Esophagus (tissue), 2 donors: ENCODE results near the gene SCRN2. TPM values are rescaled to one million over a fixed set of nuclear protein-coding genes. Genes with fewer than 3 reads are reported as not detected.

ENCODE experiments used
- H3K27ac ChIP-seq, 2 donors: one replicate each; pipeline ENCODE4 v1.5.1; 2013; ENCODE audit warnings: low read depth in 2 of 2, mild to moderate bottlenecking in 2 of 2, inconsistent platforms in 1 of 2, low read length in 1 of 2, moderate library complexity in 1 of 2
- H3K27me3 ChIP-seq, 2 donors: one replicate each; pipeline ENCODE4 v1.6.1; 2013; ENCODE audit warnings: low read length in 2 of 2, control low read depth in 1 of 2, mild to moderate bottlenecking in 1 of 2; ENCODE audit not compliant: insufficient read depth in 2 of 2, control insufficient read depth in 1 of 2
- H3K36me3 ChIP-seq, 2 donors: one replicate each; pipeline ENCODE4 v1.6.1; 2013; ENCODE audit warnings: low read length in 1 of 2; ENCODE audit not compliant: control insufficient read depth in 2 of 2, insufficient read depth in 2 of 2
- H3K4me1 ChIP-seq, 2 donors: one replicate each; pipeline ENCODE4 v1.6.1; 2013; ENCODE audit warnings: low read length in 1 of 2; ENCODE audit not compliant: control insufficient read depth in 2 of 2, insufficient read depth in 2 of 2
- H3K4me3 ChIP-seq, 2 donors: one replicate each; pipeline ENCODE4 v1.5.1; 2013; ENCODE audit warnings: low read length in 2 of 2, mild to moderate bottlenecking in 2 of 2, low read depth in 1 of 2, moderate library complexity in 1 of 2
- H3K9me3 ChIP-seq, 2 donors: one replicate each; pipeline ENCODE4 v1.6.1; 2013; ENCODE audit warnings: mild to moderate bottlenecking in 2 of 2, low read depth in 1 of 2, low read length in 1 of 2, moderate library complexity in 1 of 2; ENCODE audit not compliant: control insufficient read depth in 2 of 2, insufficient read depth in 1 of 2
- WGBS, 2 donors: extraction: QIAGEN DNeasy Blood & Tissue Kit; methylation state at CpG; one replicate each; pipeline ENCODE4 v1.1.7; 2013; 5-methylcytosine and 5-hydroxymethylcytosine counted together
- polyA plus RNA-seq, 2 donors: library from polyadenylated mRNA; stranded (reverse); fragments of 200-250 nt; gene quantifications; one replicate each; pipeline ENCODE4 v1.2.3, GENCODE V29; 2013
- donor health status: healthy with polysubstance abuse.
- donor health status: Bipolar disorder and iron deficiency.

SCRN2 gene
- polyA plus RNA-seq, 2 donors, result 28.6 to 34.7 TPM

- H3K27ac ChIP-seq, result no peak overlapping the region
These were observed 27.5 kb downstream of the SCRN2 start for GRCh38 chr17:47813512-47814031.

GRCh38 chr17:47813077-47813476, 28.0 kb downstream of the SCRN2 start:
- H3K9me3 ChIP-seq, result no peaks in the 10 kb centered on the region
- no peak overlapping the region for H3K4me3 ChIP-seq
- peaks cover 5 to 12% of the 10 kb centered on the region in 2 donors for H3K4me1 ChIP-seq
- WGBS, 2 donors, result 90 to 95% methylated on average over 14 of the region's 14 CpGs
- H3K27ac ChIP-seq, result no peak overlapping the region
- H3K27me3 ChIP-seq, result no peaks in the 10 kb centered on the region
- peaks cover 12 to 20% of the 10 kb centered on the region in 2 donors for H3K36me3 ChIP-seq

More at GRCh38 chr17:47813512-47814031, 27.5 kb downstream of the SCRN2 start:
- Histone ChIP-seq H3K4me3 (no peak overlapping the region), H3K9me3 (no peaks in the 10 kb centered on the region), H3K36me3 (peaks cover 12 to 23% of the 10 kb centered on the region in 2 donors), H3K4me1 (peaks cover 5 to 12% of the 10 kb centered on the region in 2 donors), H3K27me3 (no peaks in the 10 kb centered on the region)
- WGBS, 2 donors, result 95% methylated on average over 21 to 22 of the region's 22 CpGs

GRCh38 chr17:47812146-47812920, 28.7 kb downstream of the SCRN2 start:
- Histone ChIP-seq H3K4me1 (peaks cover 5 to 12% of the 10 kb centered on the region in 2 donors), H3K27ac (no peak overlapping the region), H3K4me3 (no peak overlapping the region), H3K9me3 (no peaks in the 10 kb centered on the region), H3K27me3 (no peaks in the 10 kb centered on the region), H3K36me3 (peaks cover 12 to 21% of the 10 kb centered on the region in 2 donors)
- 83 to 88% methylated on average over 18 of the region's 18 CpGs for WGBS, 2 donors

- Histone ChIP-seq H3K27ac (no peak overlapping the region), H3K4me1 (peaks cover 5 to 12% of the 10 kb centered on the region in 2 donors), H3K36me3 (peaks cover 8 to 17% of the 10 kb centered on the region in 2 donors), H3K4me3 (no peak overlapping the region), H3K9me3 (no peaks in the 10 kb centered on the region), H3K27me3 (no peaks in the 10 kb centered on the region)
- 70 to 78% methylated on average over 7 of the region's 7 CpGs for WGBS, 2 donors
These were observed 29.4 kb downstream of the SCRN2 start for GRCh38 chr17:47811709-47812108.

- Histone ChIP-seq H3K4me1 (peaks cover 5 to 12% of the 10 kb centered on the region in 2 donors), H3K4me3 (no peak overlapping the region), H3K27ac (peak overlapping the region; percentile 70 to 72), H3K9me3 (no peaks in the 10 kb centered on the region), H3K36me3 (peaks cover 5 to 11% of the 10 kb centered on the region in 2 donors), H3K27me3 (no peaks in the 10 kb centered on the region)
- 67 to 70% methylated on average over 9 of the region's 9 CpGs for WGBS, 2 donors
These were observed 30.0 kb downstream of the SCRN2 start for GRCh38 chr17:47810901-47811635.

- Histone ChIP-seq H3K36me3 (peaks cover 0 to 8% of the 10 kb centered on the region in 2 donors), H3K4me3 (no peak overlapping the region), H3K9me3 (no peaks in the 10 kb centered on the region), H3K27ac (peak overlapping the region; percentile 70 to 72), H3K4me1 (peaks cover 5 to 12% of the 10 kb centered on the region in 2 donors), H3K27me3 (no peaks in the 10 kb centered on the region)
- 35 to 40% methylated on average over 10 of the region's 10 CpGs for WGBS, 2 donors
These were observed 30.8 kb downstream of the SCRN2 start for GRCh38 chr17:47810200-47810821.

GRCh38 chr17:47808830-47809480, 32.1 kb downstream of the SCRN2 start:
- H3K27me3 ChIP-seq, result no peaks in the 10 kb centered on the region
- 93 to 95% methylated on average over 22 of the region's 22 CpGs for WGBS, 2 donors
- peaks cover 0 to 8% of the 10 kb centered on the region in 2 donors for H3K36me3 ChIP-seq
- H3K4me1 ChIP-seq, result peaks cover 5 to 12% of the 10 kb centered on the region in 2 donors
- no peak overlapping the region for H3K4me3 ChIP-seq
- H3K9me3 ChIP-seq, result no peaks in the 10 kb centered on the region
- H3K27ac ChIP-seq, result no peak overlapping the region

GRCh38 chr17:47808036-47808829, 32.8 kb downstream of the SCRN2 start:
- peaks cover 5 to 12% of the 10 kb centered on the region in 2 donors for H3K4me1 ChIP-seq
- H3K9me3 ChIP-seq, result no peaks in the 10 kb centered on the region
- WGBS, 2 donors, result 89 to 96% methylated on average over 20 of the region's 20 CpGs
- peaks cover 0 to 8% of the 10 kb centered on the region in 2 donors for H3K36me3 ChIP-seq
- no peaks in the 10 kb centered on the region for H3K27me3 ChIP-seq
- no peak overlapping the region for H3K4me3 ChIP-seq
- H3K27ac ChIP-seq, result no peak overlapping the region
